ENCODE measurements around the gene S100A16. TPM values are rescaled to one million over a fixed set of nuclear protein-coding genes. Genes with fewer than 3 reads are reported as not detected.

The S100A16 gene
- total and polyA plus RNA-seq, 9 of the 15 experiments (the other 6 are each of a cell fraction or from before 2014, with no cell fraction given): 1.6 to 6.9 (median 4.3) TPM

GRCh38 chr1:153599847-153600246 is 13.1 kb downstream of the S100A16 start:
- ATAC-seq (no peak), DNase-seq (ENCODE audit: extremely low read depth in 1 of 4, low spot score in 3 of 4) (no peak), FAIRE-seq (no peak)
- H3K36me3 ChIP-seq (ENCODE audit: control insufficient read depth, insufficient read depth, low read length): no peaks in the 10 kb centered on the region
- H2AFZ ChIP-seq (ENCODE audit: low read depth, low read length): no peak overlapping the region
- H3K27ac ChIP-seq (ENCODE audit: extremely low read depth, low read depth, low read length): no peak overlapping the region
- 60% methylated on average over 7 of the region's 7 CpGs for WGBS (ENCODE audit: insufficient coverage, low coverage, missing lambda C conversion rate)
- H3K27me3 ChIP-seq (ENCODE audit: control insufficient read depth in 2 of 2, insufficient read depth in 2 of 2, low read length in 2 of 2): no peaks in the 10 kb centered on the region
- ChIA-PET CTCF (ENCODE audit: low intra/inter-chr PET ratio) (no interaction called here), POLR2A (interaction anchor here (1.4 kb wide), 1 partner anchor 12 kb away, joined by 3 read pairs; no protein-coding TSS in a partner anchor)
- H3K79me2 ChIP-seq (ENCODE audit: control insufficient read depth, insufficient read depth, low read length): no peaks in the 10 kb centered on the region
- no peaks in the 10 kb centered on the region for H3K9me3 ChIP-seq (replicated peaks; ENCODE audit: control insufficient read depth, insufficient read depth, low read depth, low read length)
- H3K9ac ChIP-seq (ENCODE audit: insufficient read depth in 1 of 2, low read depth in 2 of 2, low read length in 2 of 2): no peak overlapping the region
- H4K20me1 ChIP-seq (replicated peaks; ENCODE audit: control insufficient read depth, insufficient read depth, low read length): no peaks in the 10 kb centered on the region
- in situ Hi-C loops (cut with MboI) (no loop called here), intact Hi-C loops (cut with micrococcal nuclease) (no loop called here)
- no peaks in the 10 kb centered on the region for H3K9me1 ChIP-seq (ENCODE audit: control insufficient read depth, insufficient read depth, low read length)
- no peak overlapping the region for H3K4me3 ChIP-seq
- no peak for TF ChIP-seq HBP1 (CRISPR knock-in tag; IDR thresholded peaks at IDR 0.05)
- peak; percentile 71 for TF ChIP-seq ZFP36 (IDR thresholded peaks at IDR 0.05; ENCODE audit: low read depth, low read length, partially characterized antibody)
- H3K4me1 ChIP-seq (replicated peaks in 1 of 2; ENCODE audit: control insufficient read depth in 2 of 2, insufficient read depth in 2 of 2, low read length in 2 of 2): peaks cover 0 to 2% of the 10 kb centered on the region in 2 experiments; a peak in 2 of 5 replicates
- no peak overlapping the region for H3K4me2 ChIP-seq (ENCODE audit: insufficient read depth, low read length)
- BruUV-seq (replicated peaks): no TSS peak

Data from K562 (cell line).